NB4 (cell line): ENCODE results near the gene CNGB1.
A peak's percentile ranks its signal among the peaks of the same experiment; 100 is the strongest.

Experiments used
- POLR2A ChIP-seq: IDR thresholded peaks from 2 replicates; pipeline ENCODE4 v1.6.1; 2011; ENCODE audit warnings: mild to moderate bottlenecking; ENCODE audit not compliant: insufficient read length; ENCODE audit errors: extremely low read depth
- TF ChIP-seq, protein P1 (sequence below): IDR thresholded peaks from one replicate; pipeline ENCODE4 v1.5.1; 2012; ENCODE audit warnings: low read depth, low read length
- TF ChIP-seq, protein P2 (sequence below): IDR thresholded peaks from 2 replicates; pipeline ENCODE4 v1.6.1; 2011; ENCODE audit warnings: low read depth, low read length

- TF ChIP-seq, protein P1, sequence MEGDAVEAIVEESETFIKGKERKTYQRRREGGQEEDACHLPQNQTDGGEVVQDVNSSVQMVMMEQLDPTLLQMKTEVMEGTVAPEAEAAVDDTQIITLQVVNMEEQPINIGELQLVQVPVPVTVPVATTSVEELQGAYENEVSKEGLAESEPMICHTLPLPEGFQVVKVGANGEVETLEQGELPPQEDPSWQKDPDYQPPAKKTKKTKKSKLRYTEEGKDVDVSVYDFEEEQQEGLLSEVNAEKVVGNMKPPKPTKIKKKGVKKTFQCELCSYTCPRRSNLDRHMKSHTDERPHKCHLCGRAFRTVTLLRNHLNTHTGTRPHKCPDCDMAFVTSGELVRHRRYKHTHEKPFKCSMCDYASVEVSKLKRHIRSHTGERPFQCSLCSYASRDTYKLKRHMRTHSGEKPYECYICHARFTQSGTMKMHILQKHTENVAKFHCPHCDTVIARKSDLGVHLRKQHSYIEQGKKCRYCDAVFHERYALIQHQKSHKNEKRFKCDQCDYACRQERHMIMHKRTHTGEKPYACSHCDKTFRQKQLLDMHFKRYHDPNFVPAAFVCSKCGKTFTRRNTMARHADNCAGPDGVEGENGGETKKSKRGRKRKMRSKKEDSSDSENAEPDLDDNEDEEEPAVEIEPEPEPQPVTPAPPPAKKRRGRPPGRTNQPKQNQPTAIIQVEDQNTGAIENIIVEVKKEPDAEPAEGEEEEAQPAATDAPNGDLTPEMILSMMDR, result no peak
- no peak for TF ChIP-seq POLR2A
- TF ChIP-seq, protein P2, sequence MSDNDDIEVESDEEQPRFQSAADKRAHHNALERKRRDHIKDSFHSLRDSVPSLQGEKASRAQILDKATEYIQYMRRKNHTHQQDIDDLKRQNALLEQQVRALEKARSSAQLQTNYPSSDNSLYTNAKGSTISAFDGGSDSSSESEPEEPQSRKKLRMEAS, result peak; percentile 55
These were observed 27.6 kb upstream of the CNGB1 start for GRCh38 chr16:57998486-57998885.
